ENCODE data around the gene FRY.

DNA sequence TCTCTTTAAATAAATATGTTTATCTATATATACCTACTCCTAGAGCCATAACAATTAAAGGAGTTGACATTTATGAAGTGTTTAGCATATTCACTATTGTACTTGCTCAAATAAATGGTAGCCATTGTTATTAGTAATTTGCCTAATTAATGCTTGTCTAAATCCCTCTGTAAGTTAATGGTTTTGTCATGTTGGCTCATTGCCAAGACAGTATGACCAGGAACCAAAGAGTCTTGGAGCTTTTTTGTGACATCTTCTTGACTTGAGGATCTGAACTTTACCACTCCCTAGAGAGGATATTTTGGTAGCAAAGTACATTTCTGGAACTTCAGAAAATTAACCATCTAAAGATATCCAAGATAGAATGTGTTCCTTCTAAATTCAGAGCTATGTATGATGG lies 15.5 kb downstream of the FRY start:
- TF ChIP-seq, protein P1, sequence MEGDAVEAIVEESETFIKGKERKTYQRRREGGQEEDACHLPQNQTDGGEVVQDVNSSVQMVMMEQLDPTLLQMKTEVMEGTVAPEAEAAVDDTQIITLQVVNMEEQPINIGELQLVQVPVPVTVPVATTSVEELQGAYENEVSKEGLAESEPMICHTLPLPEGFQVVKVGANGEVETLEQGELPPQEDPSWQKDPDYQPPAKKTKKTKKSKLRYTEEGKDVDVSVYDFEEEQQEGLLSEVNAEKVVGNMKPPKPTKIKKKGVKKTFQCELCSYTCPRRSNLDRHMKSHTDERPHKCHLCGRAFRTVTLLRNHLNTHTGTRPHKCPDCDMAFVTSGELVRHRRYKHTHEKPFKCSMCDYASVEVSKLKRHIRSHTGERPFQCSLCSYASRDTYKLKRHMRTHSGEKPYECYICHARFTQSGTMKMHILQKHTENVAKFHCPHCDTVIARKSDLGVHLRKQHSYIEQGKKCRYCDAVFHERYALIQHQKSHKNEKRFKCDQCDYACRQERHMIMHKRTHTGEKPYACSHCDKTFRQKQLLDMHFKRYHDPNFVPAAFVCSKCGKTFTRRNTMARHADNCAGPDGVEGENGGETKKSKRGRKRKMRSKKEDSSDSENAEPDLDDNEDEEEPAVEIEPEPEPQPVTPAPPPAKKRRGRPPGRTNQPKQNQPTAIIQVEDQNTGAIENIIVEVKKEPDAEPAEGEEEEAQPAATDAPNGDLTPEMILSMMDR (conservative IDR thresholded peaks at IDR 0.05), result no peak
- TF ChIP-seq EZH2 (IDR thresholded peaks at IDR 0.05; ENCODE audit: low read depth), result no peak

All from PC-9 (cell line).